Large intestine (tissue), 3 donors: Measurements from ENCODE around the gene PRDM15. TPM values are rescaled to one million over a fixed set of nuclear protein-coding genes. Genes with fewer than 3 reads are reported as not detected.

Experiments
- DNase-seq, 2 donors: peaks; one replicate each; pipeline versions ENCODE4 v3.0.0 to v3.0.0-alpha.2; 2013
- H3K27ac ChIP-seq: one replicate; pipeline ENCODE4 v1.5.1; 2013; ENCODE audit warnings: low read length
- H3K27me3 ChIP-seq: 2 replicates; pipeline ENCODE4 v1.6.1; 2013; ENCODE audit warnings: low read length; ENCODE audit not compliant: control insufficient read depth, insufficient read depth
- H3K36me3 ChIP-seq: 2 replicates; pipeline ENCODE4 v1.6.1; 2013; ENCODE audit warnings: low read length; ENCODE audit not compliant: control insufficient read depth, insufficient read depth
- H3K4me1 ChIP-seq: one replicate; pipeline ENCODE4 v1.6.1; 2013; ENCODE audit warnings: low read length; ENCODE audit not compliant: control insufficient read depth, insufficient read depth
- H3K4me3 ChIP-seq: one replicate; pipeline ENCODE4 v1.5.1; 2013; ENCODE audit warnings: low read length
- H3K9me3 ChIP-seq: one replicate; pipeline ENCODE4 v1.6.1; 2013; ENCODE audit warnings: mild to moderate bottlenecking, low read depth, low read length, moderate library complexity; ENCODE audit not compliant: control insufficient read depth
- WGBS: methylation state at CpG from one replicate; pipeline ENCODE4 v1.1.5; 2013; ENCODE audit warnings: low lambda C conversion rate; ENCODE audit not compliant: insufficient coverage; 5-methylcytosine and 5-hydroxymethylcytosine counted together
- polyA plus RNA-seq: library from polyadenylated mRNA; unstranded; fragments of 120-200 nt; gene quantifications from one replicate; pipeline ENCODE4 v1.2.1, GENCODE V29; 2013

The PRDM15 gene
- polyA plus RNA-seq, 1 donor: 6.0 TPM

DNA sequence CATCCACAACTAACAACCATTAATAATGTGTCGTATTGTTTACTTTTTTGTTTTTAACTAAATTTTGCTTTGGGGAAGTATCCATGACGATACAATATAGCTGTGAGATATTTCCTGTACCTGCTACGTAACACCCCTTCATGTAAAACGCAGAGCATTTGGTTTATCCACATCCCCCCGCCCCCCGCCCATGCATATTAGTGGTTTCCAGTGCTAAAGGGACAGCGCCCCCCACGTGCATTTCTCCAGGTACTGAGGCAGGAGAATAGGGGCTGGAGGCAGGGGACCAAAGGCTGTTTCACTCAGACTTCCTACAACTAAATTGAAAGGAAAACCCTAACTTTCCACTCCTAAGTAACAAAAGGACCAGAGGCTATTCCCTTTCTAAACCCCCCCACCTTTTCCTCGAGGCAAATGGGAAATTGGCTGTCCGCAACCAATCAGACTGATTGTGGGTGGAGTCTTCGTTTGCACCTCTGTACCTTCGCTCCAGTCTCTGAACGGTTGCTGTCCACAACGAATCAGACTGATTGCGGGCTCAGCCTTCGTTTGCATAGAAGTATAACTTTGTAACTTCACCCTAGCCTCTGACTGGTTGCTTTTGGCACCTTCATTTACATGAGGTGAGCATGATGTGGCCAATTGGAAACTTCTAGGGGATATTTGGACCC is 100.1 kb downstream of the PRDM15 start:
- peak overlapping the region; percentile 17 for H3K4me3 ChIP-seq
- no peaks in the 10 kb centered on the region for H3K9me3 ChIP-seq
- peak overlapping the region; percentile 59 for H3K27ac ChIP-seq
- no CpG with 5 or more reads among the region's 16 CpGs for WGBS
- no peaks in the 10 kb centered on the region for H3K36me3 ChIP-seq
- peaks cover 34% of the 10 kb centered on the region for H3K4me1 ChIP-seq
- DNase-seq: peak; percentile 75 to 86
- H3K27me3 ChIP-seq: peaks cover 9% of the 10 kb centered on the region

- H3K27me3 ChIP-seq: peaks cover 10% of the 10 kb centered on the region
- no peaks in the 10 kb centered on the region for H3K36me3 ChIP-seq
- DNase-seq: peak; percentile 63 to 77
- H3K9me3 ChIP-seq: no peaks in the 10 kb centered on the region
- H3K4me3 ChIP-seq: no peak overlapping the region
- H3K4me1 ChIP-seq: peaks cover 28% of the 10 kb centered on the region
- 20% methylated on average over 3 of the region's 45 CpGs for WGBS
- no peak overlapping the region for H3K27ac ChIP-seq
Measured at GRCh38 chr21:41777951-41778815, 101.0 kb downstream of the PRDM15 start.

GRCh38 chr21:41776778-41777177 is 102.4 kb downstream of the PRDM15 start:
- no peak for DNase-seq
- Histone ChIP-seq H3K9me3 (no peaks in the 10 kb centered on the region), H3K27me3 (peaks cover 10% of the 10 kb centered on the region), H3K4me3 (no peak overlapping the region), H3K27ac (no peak overlapping the region), H3K4me1 (peaks cover 21% of the 10 kb centered on the region), H3K36me3 (no peaks in the 10 kb centered on the region)
- no CpG with 5 or more reads among the region's 4 CpGs for WGBS

DNA sequence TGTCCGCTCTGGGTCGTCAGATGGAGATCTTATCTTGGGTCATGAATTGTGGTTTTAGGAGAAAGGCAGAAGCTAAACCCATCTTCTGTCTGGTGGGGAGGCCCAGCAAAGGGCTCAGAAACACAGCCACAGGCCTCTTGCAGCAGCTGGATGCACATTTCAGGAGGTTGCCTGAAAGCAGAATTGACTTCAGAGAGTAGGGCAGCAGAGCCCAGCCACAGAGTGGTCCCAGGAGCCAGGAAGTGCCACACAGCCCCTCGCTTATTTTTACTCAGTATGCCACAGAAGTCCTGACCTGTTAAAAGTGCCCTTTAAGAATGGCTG is 104.0 kb downstream of the PRDM15 start:
- no peak for DNase-seq
- no peaks in the 10 kb centered on the region for H3K36me3 ChIP-seq
- H3K4me3 ChIP-seq: no peak overlapping the region
- H3K27me3 ChIP-seq: peaks cover 14% of the 10 kb centered on the region
- no peak overlapping the region for H3K27ac ChIP-seq
- WGBS: no CpG with 5 or more reads among the region's 3 CpGs
- peaks cover 30% of the 10 kb centered on the region for H3K4me1 ChIP-seq
- no peaks in the 10 kb centered on the region for H3K9me3 ChIP-seq

DNA sequence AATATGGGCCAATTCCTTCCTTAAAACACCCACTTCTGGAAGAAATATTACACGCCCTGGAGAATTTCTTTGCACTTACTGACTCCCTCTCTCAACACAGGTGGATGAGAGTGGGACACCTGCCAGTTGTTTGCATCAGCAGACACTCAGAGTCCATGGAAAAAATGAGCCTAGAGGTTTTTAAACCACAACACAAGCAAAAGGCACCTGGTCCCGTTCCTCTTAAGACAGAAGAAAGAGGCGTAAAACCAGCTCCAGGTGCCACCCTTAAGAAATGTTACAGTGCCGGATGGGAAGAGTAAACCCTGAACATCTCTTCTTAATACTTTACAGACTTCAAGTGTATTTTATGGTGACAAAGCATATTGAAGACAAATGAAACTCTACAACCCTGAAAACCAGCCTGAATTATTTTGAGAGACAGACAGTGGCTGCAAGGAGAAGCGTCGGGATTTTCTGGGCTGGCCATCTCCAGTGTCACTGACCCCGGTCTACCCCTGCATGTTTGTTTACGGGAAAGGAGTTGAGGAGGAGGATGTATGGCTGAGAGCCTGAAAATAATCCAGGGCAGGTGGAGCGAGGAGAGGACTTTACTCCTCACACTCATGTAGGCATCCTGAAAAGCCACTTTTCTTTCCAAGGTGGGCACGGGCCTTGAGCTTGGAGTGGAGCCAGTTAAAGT is 104.5 kb downstream of the PRDM15 start:
- Histone ChIP-seq H3K27ac (no peak overlapping the region), H3K27me3 (peaks cover 14% of the 10 kb centered on the region), H3K36me3 (no peaks in the 10 kb centered on the region), H3K4me1 (peaks cover 32% of the 10 kb centered on the region), H3K9me3 (no peaks in the 10 kb centered on the region), H3K4me3 (no peak overlapping the region)
- DNase-seq: peak in 1 of 2 donors; percentile 32
- 100% methylated on average over 1 of the region's 10 CpGs for WGBS

GRCh38 chr21:41772351-41773080 is 106.6 kb downstream of the PRDM15 start:
- WGBS: no CpG with 5 or more reads among the region's 16 CpGs
- no peak for DNase-seq
- Histone ChIP-seq H3K4me3 (no peak overlapping the region), H3K27me3 (peaks cover 23% of the 10 kb centered on the region), H3K36me3 (no peaks in the 10 kb centered on the region), H3K9me3 (no peaks in the 10 kb centered on the region), H3K4me1 (peaks cover 31% of the 10 kb centered on the region), H3K27ac (no peak overlapping the region)

GRCh38 chr21:41771625-41771945 is 107.6 kb downstream of the PRDM15 start:
- H3K27me3 ChIP-seq: peaks cover 29% of the 10 kb centered on the region
- no peak overlapping the region for H3K4me3 ChIP-seq
- no peaks in the 10 kb centered on the region for H3K9me3 ChIP-seq
- DNase-seq: no peak
- H3K4me1 ChIP-seq: peaks cover 31% of the 10 kb centered on the region
- WGBS: no CpG with 5 or more reads among the region's 7 CpGs
- H3K27ac ChIP-seq: no peak overlapping the region
- H3K36me3 ChIP-seq: no peaks in the 10 kb centered on the region

GRCh38 chr21:41770901-41771624 is 108.1 kb downstream of the PRDM15 start:
- Histone ChIP-seq H3K36me3 (no peaks in the 10 kb centered on the region), H3K9me3 (no peaks in the 10 kb centered on the region), H3K4me3 (no peak overlapping the region), H3K27ac (peak overlapping the region; percentile 90), H3K4me1 (peaks cover 31% of the 10 kb centered on the region), H3K27me3 (peaks cover 32% of the 10 kb centered on the region)
- no peak for DNase-seq
- WGBS: 100% methylated on average over 1 of the region's 14 CpGs

DNA sequence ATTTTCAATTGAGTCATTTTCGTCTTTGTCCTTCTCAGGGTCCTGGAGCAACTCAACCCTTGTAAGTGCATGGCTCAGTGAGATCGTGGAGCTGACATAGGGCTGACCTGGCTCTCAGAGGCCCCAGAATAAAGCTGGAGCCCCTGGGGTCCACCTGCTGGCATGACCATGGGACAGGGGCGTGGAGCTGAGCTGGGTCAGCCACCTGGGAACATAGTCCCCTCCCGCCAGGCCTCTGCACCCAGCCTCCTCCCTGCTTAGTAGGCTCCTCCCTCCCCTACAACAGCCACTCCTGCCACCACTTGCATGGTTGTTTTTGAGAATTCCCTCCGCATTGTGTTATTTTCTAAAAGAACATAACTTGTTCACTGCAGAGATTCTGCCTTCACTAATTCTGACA is 109.2 kb downstream of the PRDM15 start:
- peaks cover 38% of the 10 kb centered on the region for H3K27me3 ChIP-seq
- peak in 1 of 2 donors; percentile 65 for DNase-seq
- peaks cover 26% of the 10 kb centered on the region for H3K4me1 ChIP-seq
- peak overlapping the region; percentile 90 for H3K27ac ChIP-seq
- 100% methylated on average over 1 of the region's 5 CpGs for WGBS
- no peaks in the 10 kb centered on the region for H3K36me3 ChIP-seq
- peak overlapping the region; percentile 43 for H3K4me3 ChIP-seq
- H3K9me3 ChIP-seq: no peaks in the 10 kb centered on the region
